Muscle of arm (tissue), 12 donors: ENCODE data around the gene DHX15. TPM values are rescaled to one million over a fixed set of nuclear protein-coding genes. Genes with fewer than 3 reads are reported as not detected.

Experiments
- DNase-seq: peaks from one replicate; pipeline ENCODE4 v3.0.0-alpha.2; 2013
- polyA plus RNA-seq, 12 donors: library from polyadenylated mRNA; unstranded; fragments of 120-200 nt; gene quantifications; one replicate each; pipeline ENCODE4 v1.2.1, GENCODE V29; 2013; ENCODE audit not compliant: insufficient read length in 12 of 12

DHX15 gene
- polyA plus RNA-seq, 12 donors, result 89.1 to 164 (median 130) TPM; not detected in 1

GRCh38 chr4:24589448-24589847, 5.1 kb upstream of the DHX15 start:
- no peak for DNase-seq

- DNase-seq, result no peak
These were observed 4.0 kb upstream of the DHX15 start for GRCh38 chr4:24588216-24588954.

- peak; percentile 68 for DNase-seq
These were observed 723 bp downstream of the DHX15 start for GRCh38 chr4:24583451-24584210.

- DNase-seq, result no peak
These were observed 2.0 kb downstream of the DHX15 start for GRCh38 chr4:24582235-24582832.

GRCh38 chr4:24578364-24578763, 6.0 kb downstream of the DHX15 start:
- DNase-seq, result no peak

- no peak for DNase-seq
These were observed 8.1 kb downstream of the DHX15 start for GRCh38 chr4:24576276-24576675.

GRCh38 chr4:24574236-24574635, 10.1 kb downstream of the DHX15 start:
- no peak for DNase-seq

- no peak for DNase-seq
These were observed 10.8 kb downstream of the DHX15 start for GRCh38 chr4:24573582-24573981.

GRCh38 chr4:24570574-24571236, 13.6 kb downstream of the DHX15 start:
- no peak for DNase-seq

- DNase-seq, result no peak
These were observed 14.2 kb downstream of the DHX15 start for GRCh38 chr4:24570172-24570571.

GRCh38 chr4:24569662-24570061, 14.7 kb downstream of the DHX15 start:
- no peak for DNase-seq

- no peak for DNase-seq
These were observed 15.9 kb downstream of the DHX15 start for GRCh38 chr4:24568425-24568824.

GRCh38 chr4:24565054-24565453, 19.3 kb downstream of the DHX15 start:
- no peak for DNase-seq

- no peak for DNase-seq
These were observed 19.9 kb downstream of the DHX15 start for GRCh38 chr4:24564488-24564887.

- no peak for DNase-seq
These were observed 22.8 kb downstream of the DHX15 start for GRCh38 chr4:24561438-24562139.

GRCh38 chr4:24560868-24561368, 23.4 kb downstream of the DHX15 start:
- no peak for DNase-seq

- DNase-seq, result no peak
These were observed 24.5 kb downstream of the DHX15 start for GRCh38 chr4:24559889-24560288.

- no peak for DNase-seq
These were observed 25.1 kb downstream of the DHX15 start for GRCh38 chr4:24559032-24559821.

- DNase-seq, result no peak
These were observed 27.0 kb downstream of the DHX15 start for GRCh38 chr4:24557026-24558025.
